SK-N-SH treated with all-trans-retinoic acid at 6 μM for 48 hours (cell line): Measurements from ENCODE around the gene CLDN5.

Experiments used
- ARNTL ChIP-seq: fragments of 450-650 bp; formaldehyde crosslinking; IDR thresholded peaks from 2 replicates; pipeline ENCODE4 v1.5.0; 2020; ENCODE audit warnings: low read depth, mild to moderate bottlenecking, moderate library complexity, borderline replicate concordance
- CREB5 ChIP-seq: fragments of 250-450 bp; sonication (Bioruptor Pico); IDR thresholded peaks from 2 replicates; pipeline ENCODE4 v1.5.1; 2020; ENCODE audit warnings: low read depth, mild to moderate bottlenecking, moderate library complexity
- CSDC2 ChIP-seq: fragments of 250-450 bp; sonication (Bioruptor Pico); IDR thresholded peaks from 2 replicates; pipeline ENCODE4 v1.5.0; 2020; ENCODE audit warnings: mild to moderate bottlenecking, moderate library complexity
- CSRNP3 ChIP-seq: fragments of 250-450 bp; sonication (Bioruptor Pico); IDR thresholded peaks from 2 replicates; pipeline ENCODE4 v1.5.1; 2021; ENCODE audit warnings: mild to moderate bottlenecking, moderate library complexity
- ESRRG ChIP-seq: fragments of 250-450 bp; sonication (Bioruptor Pico); IDR thresholded peaks from 2 replicates; pipeline ENCODE4 v1.6.1; 2021; ENCODE audit warnings: mild to moderate bottlenecking
- GLIS3 ChIP-seq: fragments of 250-450 bp; sonication (Bioruptor Pico); IDR thresholded peaks from 2 replicates; pipeline ENCODE4 v1.5.0; 2020; ENCODE audit warnings: mild to moderate bottlenecking, moderate library complexity
- ISL1 ChIP-seq: fragments of 250-450 bp; sonication (Bioruptor Pico); IDR thresholded peaks from 2 replicates; pipeline ENCODE4 v2.1.2; 2022; ENCODE audit warnings: mild to moderate bottlenecking, moderate library complexity
- PATZ1 ChIP-seq: fragments of 250-450 bp; sonication (Bioruptor Pico); IDR thresholded peaks from 2 replicates; pipeline ENCODE4 v1.8.0; 2020; ENCODE audit warnings: mild to moderate bottlenecking, moderate library complexity, borderline replicate concordance
- PPARA ChIP-seq: fragments of 250-450 bp; sonication (Bioruptor Pico); IDR thresholded peaks from 2 replicates; pipeline ENCODE4 v1.5.0; 2020; ENCODE audit warnings: mild to moderate bottlenecking, borderline replicate concordance
- TSHZ2 ChIP-seq: fragments of 250-450 bp; sonication (Bioruptor Pico); IDR thresholded peaks from 2 replicates; pipeline ENCODE4 v1.5.0; 2020; ENCODE audit warnings: mild to moderate bottlenecking, moderate library complexity
- ZC3H10 ChIP-seq: fragments of 250-450 bp; sonication (Bioruptor Pico); IDR thresholded peaks from 2 replicates; pipeline ENCODE4 v1.5.1; 2021; ENCODE audit warnings: mild to moderate bottlenecking, moderate library complexity
- ZFP3 ChIP-seq: fragments of 250-450 bp; sonication (Bioruptor Pico); IDR thresholded peaks from 2 replicates; pipeline ENCODE4 v1.5.0; 2020; ENCODE audit warnings: mild to moderate bottlenecking, moderate library complexity
- ZNF565 ChIP-seq: fragments of 450-650 bp; formaldehyde crosslinking; conservative IDR thresholded peaks from 2 replicates; pipeline ENCODE4 v1.5.0; 2020; ENCODE audit warnings: low read depth, mild to moderate bottlenecking, moderate library complexity
- ZNF8 ChIP-seq: fragments of 450-650 bp; formaldehyde crosslinking; IDR thresholded peaks from 2 replicates; pipeline ENCODE4 v1.5.0; 2020; ENCODE audit warnings: mild to moderate bottlenecking, moderate library complexity

- no peak for TF ChIP-seq ARNTL (CRISPR knock-in tag)
- no peak for TF ChIP-seq CREB5
- no peak for TF ChIP-seq GLIS3
- TF ChIP-seq ISL1 (CRISPR knock-in tag): no peak
- no peak for TF ChIP-seq TSHZ2 (CRISPR knock-in tag)
- no peak for TF ChIP-seq CSRNP3 (CRISPR knock-in tag)
- no peak for TF ChIP-seq ZC3H10
- no peak for TF ChIP-seq ZNF8
- no peak for TF ChIP-seq ZNF565 (CRISPR knock-in tag)
- no peak for TF ChIP-seq PATZ1 (CRISPR knock-in tag)
- no peak for TF ChIP-seq PPARA
- TF ChIP-seq CSDC2: no peak
- no peak for TF ChIP-seq ESRRG (CRISPR knock-in tag)
- no peak for TF ChIP-seq ZFP3 (CRISPR knock-in tag)
Observed at GRCh38 chr22:19526076-19526701, 2.0 kb upstream of the CLDN5 start.
